Measurements from ENCODE around the gene MTSS2. TPM values are rescaled to one million over a fixed set of nuclear protein-coding genes. Genes with fewer than 3 reads are reported as not detected.

Gene MTSS2
- total RNA-seq, 1 donor from 2014 or later, result 38.3 TPM

GRCh38 chr16:70651524-70651923, 34.3 kb downstream of the MTSS2 start:
- Mint-ChIP-seq H3K9me3 (ENCODE audit: unreplicated experiment) (peaks cover 2% of the 10 kb centered on the region), H3K4me3 (ENCODE audit: unreplicated experiment) (no peak overlapping the region), H3K27ac (ENCODE audit: unreplicated experiment) (no peak overlapping the region), H3K4me1 (ENCODE audit: low read depth, unreplicated experiment) (peaks cover 12% of the 10 kb centered on the region), H3K36me3 (ENCODE audit: low read depth, unreplicated experiment) (no peaks in the 10 kb centered on the region), H3K27me3 (ENCODE audit: low read depth, unreplicated experiment) (peaks cover 7% of the 10 kb centered on the region)
- Histone ChIP-seq H3K9ac (ENCODE audit: low read length) (no peak overlapping the region), H2AFZ (ENCODE audit: low read depth, low read length) (no peak overlapping the region), H3K4me2 (ENCODE audit: low read length) (no peak overlapping the region), H3K36me3 (ENCODE audit: insufficient read depth, low read length) (no peaks in the 10 kb centered on the region), H3K9me3 (ENCODE audit: insufficient read depth, low read depth, low read length) (no peaks in the 10 kb centered on the region), H3K27me3 (ENCODE audit: insufficient read depth, low read length) (no peaks in the 10 kb centered on the region), H3K27ac (ENCODE audit: low read depth, low read length) (no peak overlapping the region), H4K20me1 (ENCODE audit: insufficient read depth, low read length) (no peaks in the 10 kb centered on the region), H3K79me2 (ENCODE audit: insufficient read depth, low read length) (no peaks in the 10 kb centered on the region), H3K4me3 (ENCODE audit: insufficient read depth, low read depth, low read length) (no peak overlapping the region), H3K4me1 (ENCODE audit: insufficient read depth, low read length) (peaks cover 20% of the 10 kb centered on the region)
- no peak for TF ChIP-seq EZH2 (IDR thresholded peaks at IDR 0.05; ENCODE audit: insufficient read depth, low read length)
- TF ChIP-seq CTCF (IDR thresholded peaks at IDR 0.05; ENCODE audit: insufficient read depth, low read depth, low read length), result no peak
- DNase-seq (ENCODE audit: low read depth), result peak; percentile 5
- FAIRE-seq, result no peak

GRCh38 chr16:70650216-70650615, 35.6 kb downstream of the MTSS2 start:
- H3K27ac ChIP-seq (ENCODE audit: low read depth, low read length), result no peak overlapping the region
- no peak for FAIRE-seq
- H2AFZ ChIP-seq (ENCODE audit: low read depth, low read length), result no peak overlapping the region
- no peaks in the 10 kb centered on the region for H3K27me3 ChIP-seq (ENCODE audit: insufficient read depth, low read length)
- H4K20me1 ChIP-seq (ENCODE audit: insufficient read depth, low read length), result no peaks in the 10 kb centered on the region
- TF ChIP-seq CTCF (IDR thresholded peaks at IDR 0.05; ENCODE audit: insufficient read depth, low read depth, low read length) (no peak), EZH2 (IDR thresholded peaks at IDR 0.05; ENCODE audit: insufficient read depth, low read length) (no peak)
- H3K79me2 ChIP-seq (ENCODE audit: insufficient read depth, low read length), result no peaks in the 10 kb centered on the region
- H3K36me3 ChIP-seq (ENCODE audit: insufficient read depth, low read length), result no peaks in the 10 kb centered on the region
- no peaks in the 10 kb centered on the region for H3K9me3 ChIP-seq (ENCODE audit: insufficient read depth, low read depth, low read length)
- Mint-ChIP-seq H3K36me3 (ENCODE audit: low read depth, unreplicated experiment) (no peaks in the 10 kb centered on the region), H3K27me3 (ENCODE audit: low read depth, unreplicated experiment) (peaks cover 9% of the 10 kb centered on the region), H3K27ac (ENCODE audit: unreplicated experiment) (no peak overlapping the region), H3K4me1 (ENCODE audit: low read depth, unreplicated experiment) (peaks cover 12% of the 10 kb centered on the region), H3K9me3 (ENCODE audit: unreplicated experiment) (peaks cover 2% of the 10 kb centered on the region), H3K4me3 (ENCODE audit: unreplicated experiment) (no peak overlapping the region)
- no peak for DNase-seq (ENCODE audit: low read depth)
- H3K4me2 ChIP-seq (ENCODE audit: low read length), result no peak overlapping the region
- H3K9ac ChIP-seq (ENCODE audit: low read length), result no peak overlapping the region
- H3K4me1 ChIP-seq (ENCODE audit: insufficient read depth, low read length), result peaks cover 20% of the 10 kb centered on the region
- no peak overlapping the region for H3K4me3 ChIP-seq (ENCODE audit: insufficient read depth, low read depth, low read length)

- Mint-ChIP-seq H3K9me3 (ENCODE audit: unreplicated experiment) (peaks cover 2% of the 10 kb centered on the region), H3K27me3 (ENCODE audit: low read depth, unreplicated experiment) (peaks cover 9% of the 10 kb centered on the region), H3K4me1 (ENCODE audit: low read depth, unreplicated experiment) (peaks cover 12% of the 10 kb centered on the region), H3K27ac (ENCODE audit: unreplicated experiment) (no peak overlapping the region), H3K36me3 (ENCODE audit: low read depth, unreplicated experiment) (no peaks in the 10 kb centered on the region), H3K4me3 (ENCODE audit: unreplicated experiment) (no peak overlapping the region)
- Histone ChIP-seq H3K9ac (ENCODE audit: low read length) (no peak overlapping the region), H3K4me1 (ENCODE audit: insufficient read depth, low read length) (peaks cover 20% of the 10 kb centered on the region), H4K20me1 (ENCODE audit: insufficient read depth, low read length) (no peaks in the 10 kb centered on the region), H3K4me2 (ENCODE audit: low read length) (no peak overlapping the region), H2AFZ (ENCODE audit: low read depth, low read length) (no peak overlapping the region), H3K9me3 (ENCODE audit: insufficient read depth, low read depth, low read length) (no peaks in the 10 kb centered on the region), H3K79me2 (ENCODE audit: insufficient read depth, low read length) (no peaks in the 10 kb centered on the region), H3K27me3 (ENCODE audit: insufficient read depth, low read length) (no peaks in the 10 kb centered on the region), H3K4me3 (ENCODE audit: insufficient read depth, low read depth, low read length) (no peak overlapping the region), H3K27ac (ENCODE audit: low read depth, low read length) (no peak overlapping the region), H3K36me3 (ENCODE audit: insufficient read depth, low read length) (no peaks in the 10 kb centered on the region)
- FAIRE-seq (no peak), DNase-seq (ENCODE audit: low read depth) (no peak)
- TF ChIP-seq EZH2 (IDR thresholded peaks at IDR 0.05; ENCODE audit: insufficient read depth, low read length), result no peak
- no peak for TF ChIP-seq CTCF (IDR thresholded peaks at IDR 0.05; ENCODE audit: insufficient read depth, low read depth, low read length)
Measured at GRCh38 chr16:70649300-70649699, 36.6 kb downstream of the MTSS2 start.
